RWPE1 (cell line): ENCODE results near the gene NUDT1.

Experiments
- CTCF ChIA-PET: fragments of 350-600 bp; sonication (Branson Sonifier 250); formaldehyde crosslinking; extraction: SDS; loops from one replicate; lab custom pipeline; 2021; lab: Yijun Ruan, JAX
- POLR2A ChIA-PET: fragments of 400-600 bp; formaldehyde crosslinking; extraction: SDS; loops from one replicate; lab custom pipeline; 2020; ENCODE audit warnings: antibody characterized with exemption; ENCODE audit not compliant: low non-redundant PET; lab: Yijun Ruan, JAX
- DNase-seq: peaks from one replicate; pipeline ENCODE4 v3.0.0; 2012; ENCODE audit warnings: low spot score
- H3K27ac ChIP-seq: fragments of 450-650 bp; 2 replicates; pipeline ENCODE4 v1.5.1; 2017
- CTCF ChIP-seq: fragments of 450-650 bp; conservative IDR thresholded peaks from 2 replicates; pipeline ENCODE4 v1.5.1; 2017; ENCODE audit warnings: low read depth, mild to moderate bottlenecking

Gene NUDT1

GRCh38 chr7:2279896-2280295 is 37.9 kb downstream of the NUDT1 start:
- no peak for TF ChIP-seq CTCF
- ChIA-PET CTCF (interaction anchor here (1.3 kb wide), 1 partner anchor 10 kb away, joined by 3 read pairs; no protein-coding TSS in a partner anchor), POLR2A (no interaction called here)
- no peak overlapping the region for H3K27ac ChIP-seq
- no peak for DNase-seq

GRCh38 chr7:2280424-2280823 is 38.4 kb downstream of the NUDT1 start:
- CTCF ChIA-PET: interaction anchor here (1.3 kb wide), 1 partner anchor 11 kb away, joined by 3 read pairs; no protein-coding TSS in a partner anchor

GRCh38 chr7:2281541-2281940 is 39.5 kb downstream of the NUDT1 start:
- no peak for TF ChIP-seq CTCF
- H3K27ac ChIP-seq: no peak overlapping the region
- DNase-seq: no peak
- ChIA-PET POLR2A (no interaction called here), CTCF (no interaction called here)

More at GRCh38 chr7:2280424-2280823, 38.4 kb downstream of the NUDT1 start:
- no peak for TF ChIP-seq CTCF
- no peak overlapping the region for H3K27ac ChIP-seq
- POLR2A ChIA-PET: no interaction called here
- no peak for DNase-seq

GRCh38 chr7:2282185-2282751 is 40.2 kb downstream of the NUDT1 start:
- no peak overlapping the region for H3K27ac ChIP-seq
- no peak for TF ChIP-seq CTCF
- no peak for DNase-seq
- CTCF ChIA-PET: interaction anchor here (0.5 kb wide), 1 partner anchor 141 kb away, joined by 3 read pairs; no protein-coding TSS in a partner anchor
- POLR2A ChIA-PET: no interaction called here

- CTCF ChIA-PET: interaction anchor here (0.5 kb wide), 1 partner anchor 38 kb away, joined by 9 read pairs; no protein-coding TSS in a partner anchor
- no peak overlapping the region for H3K27ac ChIP-seq
- no peak for DNase-seq
- POLR2A ChIA-PET: no interaction called here
- TF ChIP-seq CTCF: no peak
Measured at GRCh38 chr7:2283074-2283473, 41.0 kb downstream of the NUDT1 start.

GRCh38 chr7:2287745-2288144 is 45.7 kb downstream of the NUDT1 start:
- no peak for DNase-seq
- CTCF ChIA-PET: no interaction called here
- no peak for TF ChIP-seq CTCF
- POLR2A ChIA-PET: no interaction called here
- no peak overlapping the region for H3K27ac ChIP-seq
